Stimulated activated CD4-positive, alpha-beta T cell treated with anti-CD3 and anti-CD28 coated beads, Interleukin-4, amount 100 ng/mL, for 1 hour (primary cell): ENCODE data around the gene RTKN.
A peak's percentile ranks its signal among the peaks of the same experiment; 100 is the strongest.

Experiments
- DNase-seq: peaks from one replicate; pipeline ENCODE4 v3.0.0-alpha.2; 2020

Gene RTKN

GRCh38 chr2:74415762-74416395, 25.9 kb downstream of the RTKN start:
- DNase-seq: no peak

GRCh38 chr2:74414881-74415761, 26.6 kb downstream of the RTKN start:
- peak; percentile 21 for DNase-seq

- DNase-seq: no peak
These were observed 27.3 kb downstream of the RTKN start for GRCh38 chr2:74414441-74414840.

GRCh38 chr2:74413001-74413698, 28.6 kb downstream of the RTKN start:
- no peak for DNase-seq

GRCh38 chr2:74407682-74408081, 34.1 kb downstream of the RTKN start:
- DNase-seq: no peak

- no peak for DNase-seq
These were observed 35.7 kb downstream of the RTKN start for GRCh38 chr2:74406035-74406434.

GRCh38 chr2:74401891-74402290, 39.8 kb downstream of the RTKN start:
- no peak for DNase-seq

- no peak for DNase-seq
These were observed 42.0 kb downstream of the RTKN start for GRCh38 chr2:74399785-74400184.

GRCh38 chr2:74396149-74396548, 45.6 kb downstream of the RTKN start:
- DNase-seq: no peak

- no peak for DNase-seq
These were observed 48.2 kb downstream of the RTKN start for GRCh38 chr2:74393525-74393924.

GRCh38 chr2:74392449-74392743, 49.3 kb downstream of the RTKN start:
- no peak for DNase-seq

GRCh38 chr2:74391580-74392448, 49.9 kb downstream of the RTKN start:
- DNase-seq: peak; percentile 96

GRCh38 chr2:74391209-74391579, 50.5 kb downstream of the RTKN start:
- no peak for DNase-seq

GRCh38 chr2:74390606-74391005, 51.1 kb downstream of the RTKN start:
- DNase-seq: no peak

GRCh38 chr2:74387346-74387745, 54.4 kb downstream of the RTKN start:
- DNase-seq: no peak

GRCh38 chr2:74385396-74385795, 56.3 kb downstream of the RTKN start:
- DNase-seq: no peak

GRCh38 chr2:74384051-74384450, 57.7 kb downstream of the RTKN start:
- DNase-seq: no peak

GRCh38 chr2:74383254-74383653, 58.5 kb downstream of the RTKN start:
- DNase-seq: no peak

- DNase-seq: no peak
These were observed 60.0 kb downstream of the RTKN start for GRCh38 chr2:74381751-74382150.

- DNase-seq: peak; percentile 8
These were observed 61.6 kb downstream of the RTKN start, which contains the start of gene DCTN1 for GRCh38 chr2:74379851-74380789. TSS of gene DCTN1 (minus strand) at chr2:74380311. CDS start at chr2:74380037, 274 bp downstream.

- DNase-seq: no peak
These were observed 63.7 kb downstream of the RTKN start for GRCh38 chr2:74378007-74378406.

GRCh38 chr2:74375838-74376237, 65.9 kb downstream of the RTKN start:
- DNase-seq: no peak
